Lung microvascular endothelial cell (primary cell): ENCODE results near the gene MBP. TPM values are rescaled to one million over a fixed set of nuclear protein-coding genes. Genes with fewer than 3 reads are reported as not detected.
"Not testable (repeated sequence)": the region's sequence is repeated elsewhere in the genome, so short reads cannot be mapped to it uniquely, and the experiment has no call there.

Source experiments
- DNase-seq, 2 donors: peaks; one replicate each; pipeline versions ENCODE4 v3.0.0 to v3.0.0-alpha.2; 2010; ENCODE audit warnings: low read depth in 2 of 2
- total RNA-seq: library from RNA; depleted of rRNA; stranded (reverse); fragments of >200 nt; gene quantifications from 2 replicates; pipeline ENCODE4 v1.2.1, GENCODE V29; 2014

The MBP gene
- total RNA-seq, 1 donor from 2014 or later, result 6.9 TPM

GRCh38 chr18:76977684-76978232 is 154.8 kb downstream of the MBP start:
- no peak for DNase-seq

GRCh38 chr18:76977108-76977621 is 155.4 kb downstream of the MBP start:
- no peak for DNase-seq

DNA sequence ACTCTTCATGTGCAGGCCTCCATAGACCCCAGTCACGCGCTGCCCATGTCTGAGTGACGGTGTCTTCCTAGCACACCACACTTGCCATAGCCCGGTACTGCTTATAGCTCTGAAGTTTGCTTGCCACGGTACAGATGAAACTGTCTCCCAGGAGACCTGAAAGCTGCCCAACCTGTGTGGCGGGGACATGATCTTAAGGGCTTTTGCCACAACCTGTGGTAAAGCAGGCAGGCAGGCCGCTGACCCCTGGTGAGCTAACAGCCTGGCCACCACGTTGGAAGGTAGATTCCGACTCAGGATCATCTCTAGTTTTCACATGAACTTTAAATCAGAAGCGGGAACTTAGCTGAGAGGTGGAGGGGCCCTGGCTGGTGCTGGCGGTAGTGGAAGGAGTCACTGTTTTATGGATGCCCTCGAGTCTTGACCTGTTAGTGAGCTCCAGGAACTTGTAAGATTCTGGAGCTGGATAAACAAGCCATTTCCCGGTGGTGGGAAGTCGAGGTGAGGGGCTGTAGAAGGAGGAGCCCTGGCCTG is 156.9 kb downstream of the MBP start:
- no peak for DNase-seq

DNA sequence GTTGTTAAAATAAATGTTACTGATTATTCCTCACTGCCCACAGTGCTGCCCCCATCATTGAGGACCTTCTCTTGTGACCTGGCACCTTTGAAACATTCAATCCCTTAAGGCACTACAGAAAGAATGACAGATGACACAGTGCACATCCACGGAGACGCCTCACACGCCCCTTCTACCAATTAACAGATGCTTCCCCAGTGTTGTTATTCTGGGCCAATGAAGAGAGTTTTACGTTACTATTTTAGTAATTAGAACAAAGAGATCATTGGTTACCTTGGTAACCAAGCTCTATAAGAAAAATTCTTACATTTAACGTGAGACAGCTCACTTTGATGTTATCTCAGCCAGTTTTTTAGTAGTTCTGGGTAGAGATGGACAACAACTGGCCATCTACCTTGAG is 158.2 kb downstream of the MBP start:
- no peak for DNase-seq

GRCh38 chr18:76973520-76974266 is 158.9 kb downstream of the MBP start:
- DNase-seq, result no peak

DNA sequence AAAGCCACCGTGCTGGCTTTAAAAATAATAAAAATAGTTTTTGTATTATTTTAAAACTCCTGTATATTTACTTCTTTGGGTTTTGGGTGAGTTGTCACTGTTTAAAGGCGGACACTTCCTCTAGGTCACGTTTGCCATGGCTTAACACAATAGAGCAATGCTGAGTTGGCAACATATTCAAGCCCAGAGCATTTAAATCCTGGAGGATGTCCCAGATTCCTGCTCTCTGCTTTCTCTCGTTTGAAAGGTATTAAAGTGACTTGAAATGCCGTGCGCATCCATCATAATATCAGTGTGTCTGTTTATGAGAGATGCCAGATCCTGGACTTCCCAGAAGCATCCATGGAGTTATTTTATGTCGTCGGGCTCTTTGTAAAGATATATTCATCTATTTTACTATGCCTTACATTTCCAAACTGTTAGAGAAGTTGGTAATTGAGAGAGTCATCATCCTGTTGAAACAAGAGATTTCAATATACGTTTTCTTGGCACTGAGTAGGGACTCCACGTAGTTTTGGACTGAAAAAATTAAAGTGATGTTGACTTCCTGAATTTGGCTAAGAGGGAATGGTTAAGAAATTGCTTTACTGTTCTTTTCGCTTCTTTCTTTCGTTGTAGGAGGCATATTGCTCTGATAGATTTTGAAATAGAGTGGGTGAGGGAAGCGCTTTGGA is 159.6 kb downstream of the MBP start:
- peak; percentile 50 to 83 for DNase-seq

DNA sequence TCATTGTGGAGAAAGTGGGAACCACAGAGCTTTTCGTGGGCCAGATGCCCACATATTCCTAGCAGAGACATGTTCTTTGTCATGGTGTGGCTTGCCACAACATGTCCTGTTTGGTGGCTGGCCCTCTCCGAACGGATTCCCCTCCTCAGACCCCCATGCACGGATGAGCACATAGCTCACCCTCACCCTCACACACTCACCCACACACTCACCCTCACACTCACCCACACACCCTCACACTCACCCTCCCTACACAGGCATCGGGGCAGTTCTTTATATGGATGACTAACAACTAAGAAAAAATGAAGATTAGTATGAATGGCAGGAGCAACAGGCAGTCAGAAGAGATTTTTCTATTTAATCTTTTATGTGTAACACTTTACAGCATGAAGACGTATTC is 160.3 kb downstream of the MBP start:
- DNase-seq, result no peak

GRCh38 chr18:76970770-76971559 is 161.6 kb downstream of the MBP start:
- DNase-seq, result no peak

DNA sequence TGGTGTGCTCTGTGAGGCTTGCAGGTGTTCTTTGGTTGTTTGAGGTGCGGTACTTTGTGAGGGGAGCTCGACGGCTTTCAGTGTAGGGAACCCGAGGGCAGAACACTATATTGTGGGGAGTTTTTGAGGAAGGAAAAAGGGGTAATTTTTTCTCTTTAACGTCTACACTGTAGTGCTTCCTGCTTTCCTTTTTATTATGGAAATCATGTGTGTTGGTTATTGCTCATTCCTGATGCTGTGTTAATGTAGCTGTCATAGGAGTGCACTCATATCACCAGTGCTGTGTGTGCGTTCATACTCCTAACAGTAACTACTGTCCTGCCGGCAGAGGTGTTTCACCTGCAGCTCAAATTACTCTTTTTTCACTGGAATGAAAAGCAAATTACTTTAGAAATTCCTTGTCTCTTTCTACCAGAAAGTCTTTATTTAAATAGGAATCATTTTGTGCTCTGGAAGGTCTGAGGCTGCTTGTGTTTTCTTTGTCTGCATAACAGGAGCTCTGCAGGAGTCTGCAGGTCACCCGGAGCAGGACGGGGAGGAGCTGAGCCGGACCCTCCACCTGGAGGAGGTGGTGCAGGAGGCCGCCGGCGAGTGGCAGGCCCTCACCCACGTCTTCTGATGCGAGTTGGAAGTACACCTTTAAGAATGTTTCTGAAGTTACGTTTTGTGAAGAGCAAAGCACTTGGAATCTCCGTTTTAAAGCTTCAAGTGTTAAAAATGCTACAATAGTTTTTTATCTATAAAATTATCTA is 164.7 kb downstream of the MBP start:
- no peak for DNase-seq

DNA sequence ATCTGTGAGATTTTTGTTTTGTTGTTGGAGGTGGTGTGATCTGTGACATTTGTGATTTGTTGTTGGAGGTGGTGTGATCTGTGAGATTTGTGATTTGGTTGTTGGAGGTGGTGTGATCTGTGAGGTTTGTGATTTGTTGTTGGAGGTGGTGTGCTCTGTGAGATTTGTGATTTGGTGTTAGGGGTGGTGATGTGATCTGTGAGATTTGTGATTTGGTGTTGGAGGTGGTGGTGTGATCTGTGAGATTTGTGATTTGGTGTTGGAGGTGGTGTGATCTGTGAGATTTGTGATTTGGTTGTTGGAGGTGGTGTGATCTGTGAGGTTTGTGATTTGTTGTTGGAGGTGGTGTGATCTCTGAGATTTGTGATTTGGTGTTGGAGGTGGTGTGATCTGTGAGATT is 165.3 kb downstream of the MBP start:
- not testable (repeated sequence) for DNase-seq

DNA sequence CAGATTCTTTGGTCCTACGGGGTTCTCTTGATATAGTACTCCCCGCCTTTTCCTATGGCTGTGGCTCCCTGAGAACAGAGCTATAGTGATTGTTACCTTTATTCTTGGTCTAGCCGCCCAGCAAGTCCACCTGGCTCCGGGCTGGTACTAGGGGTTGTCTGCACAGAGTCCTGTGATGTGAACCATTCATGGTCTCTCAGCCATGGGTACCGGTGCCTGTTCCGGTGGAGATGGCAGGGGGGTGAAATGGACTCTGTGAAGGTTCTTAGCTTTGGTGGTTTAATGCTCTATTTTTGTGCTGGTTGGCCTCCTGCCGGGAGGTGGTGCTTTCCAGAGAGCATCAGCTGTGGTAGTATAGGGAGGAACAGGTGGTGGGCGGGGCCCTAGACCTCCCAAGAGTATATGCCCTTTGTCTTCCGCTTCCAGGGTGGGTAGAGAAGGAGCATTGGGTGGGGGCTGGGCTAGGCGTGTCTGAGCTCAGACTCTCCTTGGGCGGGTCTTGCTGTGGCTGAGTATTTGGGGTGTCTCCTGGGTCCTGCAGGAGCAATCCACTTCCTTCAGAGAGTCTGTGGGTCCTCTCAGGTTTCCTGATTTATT is 166.9 kb downstream of the MBP start:
- DNase-seq, result not testable (repeated sequence)

DNA sequence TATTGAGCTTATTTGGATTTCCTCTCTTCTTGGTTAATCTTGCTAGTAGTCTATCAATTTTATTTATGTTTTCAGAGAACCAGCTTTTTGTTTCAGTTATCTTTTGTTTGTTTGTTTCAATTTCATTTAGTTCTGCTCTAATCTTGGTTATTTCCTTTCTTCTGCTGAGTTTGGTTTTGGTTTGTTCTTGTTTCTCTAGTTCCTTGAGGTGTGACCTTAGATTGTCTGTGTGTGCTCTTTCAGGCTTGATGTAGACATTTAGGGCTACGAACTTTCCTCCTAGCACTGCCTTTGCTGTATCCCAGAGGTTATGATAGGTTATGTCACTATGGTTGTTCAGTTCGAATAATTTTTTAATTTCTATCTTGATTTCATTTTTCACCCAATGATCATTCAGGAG is 168.6 kb downstream of the MBP start:
- DNase-seq, result no peak

GRCh38 chr18:76962851-76963250 is 169.7 kb downstream of the MBP start:
- no peak for DNase-seq

GRCh38 chr18:76960528-76961035 is 172.0 kb downstream of the MBP start:
- DNase-seq, result no peak

DNA sequence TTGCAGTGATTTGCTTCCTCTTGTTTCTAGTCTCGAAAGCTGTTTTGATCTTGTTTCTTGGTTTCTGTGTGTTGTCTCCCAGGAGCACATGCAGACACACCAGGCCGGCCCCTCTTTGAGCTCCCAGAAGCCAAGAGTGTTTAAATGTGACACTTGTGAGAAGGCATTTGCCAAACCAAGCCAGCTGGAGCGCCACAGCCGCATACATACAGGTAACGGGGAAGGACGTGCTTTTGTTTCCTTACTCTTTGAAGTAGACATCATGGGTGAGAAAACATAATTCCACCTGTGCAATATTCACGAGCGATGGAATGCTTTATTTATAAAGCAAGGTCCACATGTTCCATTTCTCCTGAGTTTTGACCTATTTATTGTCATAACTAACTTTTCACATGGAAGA is 173.0 kb downstream of the MBP start:
- DNase-seq, result no peak

GRCh38 chr18:76958692-76959341 is 173.8 kb downstream of the MBP start:
- peak; percentile 66 to 83 for DNase-seq

DNA sequence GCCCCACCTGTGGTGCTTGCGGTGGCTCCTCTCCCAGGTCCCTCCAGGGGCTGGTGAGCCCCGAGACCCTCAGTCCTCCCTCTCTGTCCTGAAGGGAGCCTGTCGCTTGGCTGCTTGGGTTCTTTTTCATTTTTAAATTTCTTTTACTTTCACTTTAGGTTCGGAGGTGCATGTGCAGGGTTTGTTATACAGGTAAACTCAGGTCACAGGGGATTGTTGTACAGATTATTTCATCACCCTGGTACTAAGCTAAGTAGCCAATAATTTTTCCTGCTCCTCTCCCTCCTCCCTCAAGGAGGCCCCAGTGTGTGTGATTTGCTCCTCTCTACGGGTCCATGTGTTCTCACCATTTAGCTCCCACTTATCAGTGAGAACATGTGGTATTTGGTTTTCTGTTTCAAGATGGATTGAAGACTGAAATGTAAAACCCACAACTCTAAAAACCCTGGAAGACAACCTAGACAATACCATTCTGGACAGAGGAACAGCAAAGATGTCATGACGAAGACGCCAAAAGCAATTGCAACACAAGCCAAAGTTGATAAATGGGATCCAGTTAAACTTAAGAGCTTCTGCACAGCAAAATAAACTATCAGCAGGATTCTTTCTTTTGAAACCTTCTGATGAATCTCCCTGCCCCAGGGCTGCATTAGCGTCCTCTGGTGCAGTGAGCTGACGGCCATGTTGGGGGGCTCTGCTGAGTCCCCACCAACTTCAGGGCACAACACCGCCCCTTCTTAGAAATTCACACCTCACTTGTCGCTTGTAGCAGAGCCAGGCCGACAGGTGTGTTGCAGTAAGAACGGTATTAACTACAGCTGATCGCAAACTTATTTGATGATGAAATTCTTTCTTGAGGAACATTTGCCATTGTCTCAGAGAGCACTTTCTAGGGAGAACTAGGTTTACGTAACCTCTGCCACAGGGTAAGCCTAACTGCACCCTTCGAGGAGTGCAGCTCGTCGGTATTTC is 174.9 kb downstream of the MBP start:
- DNase-seq, result no peak

- DNase-seq, result no peak
Measured at GRCh38 chr18:76956648-76957047, 175.9 kb downstream of the MBP start.
